Breast epithelium (tissue), 3 donors: ENCODE results near the gene SLC4A3.

ENCODE experiments used
- CTCF ChIP-seq, 3 donors: fragments of 450-650 bp; IDR thresholded peaks; one replicate each; pipeline ENCODE4 v1.5.1; 2016 to 2017; ENCODE audit warnings: antibody characterized with exemption in 3 of 3, mild to moderate bottlenecking in 3 of 3, moderate library complexity in 3 of 3
- POLR2AphosphoS5 ChIP-seq, 3 donors: sonication (generic); formaldehyde crosslinking; IDR thresholded peaks; one replicate each; pipeline ENCODE4 v1.6.1; 2017; ENCODE audit warnings: antibody characterized with exemption in 3 of 3

- TF ChIP-seq POLR2AphosphoS5 (IDR thresholded peaks at IDR 0.05) (no peak), CTCF (IDR thresholded peaks at IDR 0.05) (no peak)
Observed at GRCh38 chr2:219591091-219591490, 36.3 kb upstream of the SLC4A3 start.
